OCI-LY7 (cell line): ENCODE measurements around the gene TMEM273.

ENCODE experiments used
- EZH2phosphoT487 ChIP-seq: fragments of 200-600 bp; sonication (generic); IDR thresholded peaks from 2 replicates; pipeline ENCODE4 v1.6.1; 2018; ENCODE audit warnings: low read depth, borderline replicate concordance, mild to moderate bottlenecking, mixed run types, antibody characterized with exemption, low read length, moderate library complexity, mixed read lengths
- TF ChIP-seq, protein P1 (sequence below): fragments of 200-600 bp; sonication (generic); conservative IDR thresholded peaks from 2 replicates; pipeline ENCODE4 v1.5.1; 2014; ENCODE audit warnings: mild to moderate bottlenecking, antibody characterized with exemption, low read length, moderate library complexity, mixed read lengths

DNA sequence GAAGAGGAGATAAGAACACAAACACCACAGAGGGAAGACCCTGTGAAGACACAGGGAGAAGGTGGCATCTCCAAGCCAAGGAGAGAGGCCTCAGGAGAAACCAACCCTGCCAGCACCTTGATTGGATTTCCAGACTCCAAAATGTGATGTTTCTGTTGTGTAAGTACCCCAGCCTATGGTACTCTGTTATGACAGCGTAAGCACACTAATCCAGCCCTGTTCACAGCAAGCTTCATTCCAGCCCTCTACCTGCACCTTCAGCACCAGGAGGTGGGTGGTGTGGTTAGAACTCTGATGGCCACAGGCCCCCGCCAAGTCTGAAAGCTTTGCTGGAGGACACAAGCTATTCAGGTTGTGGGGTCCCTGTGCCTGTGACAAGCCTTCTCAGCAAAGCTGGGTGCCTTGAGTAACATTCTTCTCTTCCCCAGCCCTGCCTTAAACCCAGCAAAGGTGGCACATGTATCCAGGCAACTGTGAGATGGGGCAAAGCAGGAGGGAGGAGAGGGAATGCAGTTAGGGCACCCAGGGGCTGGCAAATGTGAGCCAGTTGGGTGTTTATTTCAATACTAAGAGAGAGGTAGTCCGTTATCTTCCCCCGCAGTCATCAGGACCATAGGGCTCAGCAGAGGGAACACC, 77.4 kb downstream of the TMEM273 start:
- TF ChIP-seq, protein P1, sequence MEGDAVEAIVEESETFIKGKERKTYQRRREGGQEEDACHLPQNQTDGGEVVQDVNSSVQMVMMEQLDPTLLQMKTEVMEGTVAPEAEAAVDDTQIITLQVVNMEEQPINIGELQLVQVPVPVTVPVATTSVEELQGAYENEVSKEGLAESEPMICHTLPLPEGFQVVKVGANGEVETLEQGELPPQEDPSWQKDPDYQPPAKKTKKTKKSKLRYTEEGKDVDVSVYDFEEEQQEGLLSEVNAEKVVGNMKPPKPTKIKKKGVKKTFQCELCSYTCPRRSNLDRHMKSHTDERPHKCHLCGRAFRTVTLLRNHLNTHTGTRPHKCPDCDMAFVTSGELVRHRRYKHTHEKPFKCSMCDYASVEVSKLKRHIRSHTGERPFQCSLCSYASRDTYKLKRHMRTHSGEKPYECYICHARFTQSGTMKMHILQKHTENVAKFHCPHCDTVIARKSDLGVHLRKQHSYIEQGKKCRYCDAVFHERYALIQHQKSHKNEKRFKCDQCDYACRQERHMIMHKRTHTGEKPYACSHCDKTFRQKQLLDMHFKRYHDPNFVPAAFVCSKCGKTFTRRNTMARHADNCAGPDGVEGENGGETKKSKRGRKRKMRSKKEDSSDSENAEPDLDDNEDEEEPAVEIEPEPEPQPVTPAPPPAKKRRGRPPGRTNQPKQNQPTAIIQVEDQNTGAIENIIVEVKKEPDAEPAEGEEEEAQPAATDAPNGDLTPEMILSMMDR, result no peak
- no peak for TF ChIP-seq EZH2phosphoT487
